NCI-H345 treated with DMSO at 0.1 percent for 48 hours (cell line): ENCODE measurements around the gene CWH43.
"Not testable (repeated sequence)": the region's sequence is repeated elsewhere in the genome, so short reads cannot be mapped to it uniquely, and the experiment has no call there.

Experiments used
- DNase-seq: peaks from one replicate; lab custom pipeline; 2025; ENCODE audit not compliant: unreplicated experiment; lab: John Stamatoyannopoulos, UW

Gene CWH43

DNA sequence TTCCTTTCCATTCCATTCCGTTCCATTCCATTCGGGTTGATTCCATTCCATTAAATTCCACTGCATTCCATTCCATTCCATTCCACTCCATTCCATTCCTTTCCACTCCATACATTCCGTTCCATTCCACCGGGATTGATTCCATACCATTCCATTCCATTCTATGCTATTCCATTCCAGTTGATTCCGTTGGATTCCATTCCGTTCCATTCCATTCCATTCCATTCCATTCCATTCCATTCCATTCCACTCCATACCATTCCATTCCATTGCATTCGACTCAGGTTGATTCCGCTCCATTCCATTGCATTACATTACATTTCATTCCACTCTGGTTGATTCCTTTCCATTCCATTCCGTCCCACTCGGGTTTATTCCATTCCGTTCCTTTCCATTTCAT, 110.1 kb downstream of the CWH43 start:
- not testable (repeated sequence) for DNase-seq

GRCh38 chr4:49096627-49097026, 110.6 kb downstream of the CWH43 start:
- DNase-seq = not testable (repeated sequence)

DNA sequence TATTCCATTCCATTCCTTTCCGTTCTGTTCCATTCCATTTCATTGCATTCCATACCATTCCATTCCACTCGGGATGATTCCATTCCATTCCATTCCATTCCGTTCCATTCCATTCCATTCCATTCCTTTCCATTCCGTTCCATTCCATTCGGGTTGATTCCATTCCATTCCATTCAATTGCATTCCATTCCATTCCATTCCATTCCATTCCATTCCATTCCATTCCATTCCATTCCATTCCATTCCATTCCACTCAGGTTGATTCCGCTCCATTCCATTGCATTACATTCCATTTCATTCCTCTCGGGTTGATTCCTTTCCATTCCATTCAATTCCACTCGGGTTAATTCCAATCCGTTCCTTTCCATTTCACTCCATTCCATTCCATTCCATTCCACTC, 111.0 kb downstream of the CWH43 start:
- DNase-seq = not testable (repeated sequence)

GRCh38 chr4:49097505-49097904, 111.4 kb downstream of the CWH43 start:
- DNase-seq = not testable (repeated sequence)

DNA sequence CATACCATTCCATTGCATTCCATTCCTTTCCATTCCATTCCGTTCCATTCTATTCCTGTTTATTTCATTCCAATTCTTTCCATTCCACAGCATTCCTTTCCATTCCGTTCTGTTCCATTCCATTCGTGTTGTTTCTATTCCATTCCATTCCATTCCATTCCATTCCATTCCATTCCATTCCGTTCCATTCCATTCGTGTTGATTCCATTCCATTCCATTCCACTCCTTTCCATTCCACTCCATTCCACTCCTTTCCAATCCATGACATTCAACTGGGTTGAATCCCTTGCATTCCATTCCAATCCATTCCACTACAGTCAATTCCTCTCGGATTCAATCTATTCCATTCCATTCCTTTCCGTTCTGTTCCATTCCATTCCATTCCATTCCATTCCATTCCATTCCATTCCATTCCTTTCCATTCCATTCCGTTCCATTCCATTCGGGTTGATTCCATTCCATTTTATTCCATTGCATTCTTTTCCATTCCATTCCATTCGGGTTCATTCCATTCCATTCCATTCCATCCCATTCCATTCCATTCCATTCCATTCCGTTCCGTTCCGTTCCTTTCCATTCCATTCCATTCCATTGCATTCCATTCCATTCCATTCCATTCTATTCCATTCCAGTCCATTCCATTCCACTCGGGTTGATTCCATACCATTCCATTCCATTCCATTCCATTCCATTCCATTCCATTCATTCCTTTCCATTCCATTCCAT, 112.1 kb downstream of the CWH43 start:
- DNase-seq = not testable (repeated sequence)

- DNase-seq = not testable (repeated sequence)
These were observed 113.9 kb downstream of the CWH43 start for GRCh38 chr4:49099831-49100444.

DNA sequence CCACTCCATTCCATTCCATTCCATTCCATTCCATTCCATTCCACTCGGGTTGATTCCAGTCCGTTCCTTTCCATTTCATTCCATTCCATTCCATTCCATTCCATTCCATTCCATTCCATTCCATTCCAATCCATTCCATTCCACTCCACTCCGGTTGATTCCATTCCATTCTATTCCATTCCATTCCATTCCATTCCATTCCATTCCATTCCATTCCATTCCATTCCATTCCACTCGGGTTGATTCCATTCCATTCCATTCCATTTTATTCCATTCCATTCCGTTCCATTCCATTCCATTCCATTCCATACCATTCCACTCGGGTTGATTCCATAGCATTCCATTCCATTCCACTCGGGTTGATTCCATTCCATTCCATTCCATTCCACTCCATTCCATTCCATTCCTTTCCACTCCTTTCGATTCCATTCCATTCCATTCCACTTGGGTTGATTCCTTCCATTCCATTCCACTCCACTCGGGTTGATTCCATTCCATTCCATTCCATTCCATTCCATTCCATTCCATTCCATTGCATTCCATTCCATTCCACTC, 116.3 kb downstream of the CWH43 start:
- not testable (repeated sequence) for DNase-seq

DNA sequence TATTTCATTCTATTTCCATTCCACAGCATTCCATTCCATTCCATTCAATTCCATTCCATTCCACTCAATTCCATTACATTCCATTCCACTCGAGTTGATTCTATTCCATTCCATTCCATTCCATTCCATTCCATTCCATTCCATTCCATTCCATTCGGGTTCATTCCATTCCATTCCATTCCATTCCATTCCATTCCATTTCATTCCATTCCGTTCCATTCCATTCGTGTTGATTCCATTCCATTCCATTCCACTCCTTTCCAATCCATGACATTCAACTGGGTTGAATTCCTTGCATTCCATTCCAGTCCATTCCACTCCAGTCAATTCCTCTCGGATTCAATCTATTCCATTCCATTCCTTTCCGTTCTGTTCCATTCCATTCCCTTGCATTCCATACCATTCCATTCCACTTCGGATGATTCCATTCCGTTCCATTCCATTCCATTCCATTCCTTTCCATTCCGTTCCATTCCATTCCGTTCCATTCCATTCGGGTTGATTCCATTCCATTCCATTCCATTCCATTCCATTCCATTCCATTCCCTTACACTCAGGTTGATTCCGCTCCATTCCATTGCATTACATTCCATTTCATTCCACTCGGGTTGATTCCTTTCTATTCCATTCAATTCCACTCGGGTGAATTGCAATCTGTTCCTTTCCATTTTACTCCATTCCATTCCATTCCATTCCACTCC, 117.5 kb downstream of the CWH43 start:
- DNase-seq = not testable (repeated sequence)

DNA sequence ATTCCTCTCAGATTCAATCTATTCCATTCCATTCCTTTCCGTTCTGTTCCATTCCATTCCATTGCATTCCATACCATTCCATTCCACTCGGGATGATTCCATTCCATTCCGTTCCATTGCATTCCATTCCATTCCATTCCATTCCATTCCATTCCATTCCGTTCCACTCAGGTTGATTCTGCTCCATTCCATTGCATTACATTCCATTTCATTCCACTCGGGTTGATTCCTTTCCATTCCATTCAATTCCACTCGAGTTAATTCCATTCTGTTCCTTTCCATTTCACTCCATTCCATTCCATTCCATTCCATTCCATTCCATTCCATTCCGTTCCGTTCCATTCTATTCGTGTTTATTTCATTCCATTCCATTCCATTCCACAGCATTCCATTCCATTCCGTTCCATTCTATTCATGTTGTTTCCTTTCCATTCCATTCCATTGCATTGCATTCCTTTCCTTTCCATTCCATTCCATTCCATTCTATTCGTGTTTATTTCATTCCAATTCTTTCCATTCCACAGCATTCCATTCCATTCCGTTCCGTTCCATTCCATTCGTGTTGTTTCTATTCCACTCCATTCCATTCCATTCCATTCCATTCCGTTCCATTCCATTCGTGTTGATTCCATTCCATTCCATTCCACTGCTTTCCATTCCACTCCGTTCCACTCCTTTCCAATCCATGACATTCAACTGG, 118.3 kb downstream of the CWH43 start:
- DNase-seq = not testable (repeated sequence)

GRCh38 chr4:49105248-49105904, 119.3 kb downstream of the CWH43 start:
- not testable (repeated sequence) for DNase-seq

DNA sequence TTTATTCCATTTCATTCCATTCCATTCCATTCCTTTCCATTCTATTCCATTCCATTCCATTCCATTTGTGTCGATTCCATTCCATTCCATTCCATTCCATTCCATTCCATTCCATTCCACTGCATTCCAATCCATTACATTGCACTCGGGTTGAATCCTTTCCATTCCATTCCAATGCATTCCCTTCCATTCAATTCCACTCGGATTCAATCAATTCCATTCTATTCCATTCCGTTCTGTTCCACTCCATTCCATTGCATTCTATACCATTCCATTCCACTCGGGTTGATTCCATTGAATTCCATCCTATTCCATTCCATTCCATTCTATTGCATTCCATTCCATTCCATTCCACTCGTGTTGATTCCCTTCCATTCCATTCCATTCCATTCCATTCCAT, 121.2 kb downstream of the CWH43 start:
- not testable (repeated sequence) for DNase-seq

- not testable (repeated sequence) for DNase-seq
These were observed 122.3 kb downstream of the CWH43 start for GRCh38 chr4:49108183-49108978.

GRCh38 chr4:49109567-49110166, 123.6 kb downstream of the CWH43 start:
- DNase-seq = not testable (repeated sequence)

- not testable (repeated sequence) for DNase-seq
These were observed 124.5 kb downstream of the CWH43 start for GRCh38 chr4:49110579-49110978.
